CD14-positive monocyte (primary cell): ENCODE data around the gene C1S. TPM values are rescaled to one million over a fixed set of nuclear protein-coding genes. Genes with fewer than 3 reads are reported as not detected.

Experiments used
- DNase-seq, 3 donors: peaks; one replicate each; pipeline ENCODE4 v3.0.0-alpha.2; 2011 to 2022
- H2AFZ ChIP-seq: 2 replicates; pipeline ENCODE4 v1.6.0; 2012; ENCODE audit warnings: mild to moderate bottlenecking, low read depth, low read length, inconsistent platforms; ENCODE audit not compliant: insufficient read depth, poor library complexity, severe bottlenecking
- H3K27ac ChIP-seq, 2 donors: 1 replicate in 1 of 2; 2 replicates in 1 of 2; pipeline ENCODE4 v1.5.1; 2012 to 2013; ENCODE audit warnings: low read length in 2 of 2, control low read depth in 1 of 2, inconsistent platforms in 1 of 2, low read depth in 1 of 2, mild to moderate bottlenecking in 1 of 2
- H3K27me3 ChIP-seq, 2 donors: one replicate each; pipeline versions ENCODE4 v1.6.0 to v1.6.1; 2011 to 2013; ENCODE audit warnings: low read length in 2 of 2; ENCODE audit not compliant: control insufficient read depth in 2 of 2, insufficient read depth in 2 of 2
- H3K36me3 ChIP-seq, 2 donors: replicated peaks in 1 of 2; 1 replicate in 1 of 2; 2 replicates in 1 of 2; pipeline versions ENCODE4 v1.5.1 to v1.6.1; 2012 to 2013; ENCODE audit warnings: low read length in 2 of 2, control low read depth in 1 of 2, inconsistent platforms in 1 of 2, mild to moderate bottlenecking in 1 of 2; ENCODE audit not compliant: insufficient read depth in 2 of 2, control insufficient read depth in 1 of 2
- H3K4me1 ChIP-seq, 2 donors: 1 replicate in 1 of 2; 2 replicates in 1 of 2; pipeline versions ENCODE4 v1.5.1 to v1.6.1; 2012 to 2013; ENCODE audit warnings: low read length in 2 of 2, control low read depth in 1 of 2, inconsistent platforms in 1 of 2, mild to moderate bottlenecking in 1 of 2, moderate library complexity in 1 of 2; ENCODE audit not compliant: insufficient read depth in 2 of 2, control insufficient read depth in 1 of 2
- H3K4me2 ChIP-seq: replicated peaks from 2 replicates; pipeline ENCODE3; 2012; ENCODE audit warnings: low read length, moderate library complexity, mild to moderate bottlenecking; ENCODE audit not compliant: poor library complexity, severe bottlenecking; ENCODE audit errors: extremely low read depth
- H3K4me3 ChIP-seq, 3 experiments: fragments of 200-600 bp in 1 of 3; sonication (generic) in 1 of 3; replicated peaks in 1 of 3; 1 replicate in 2 of 3; 2 replicates in 1 of 3; pipeline ENCODE4 v1.5.1; 2011 to 2013; ENCODE audit warnings: low read length in 3 of 3, mild to moderate bottlenecking in 3 of 3, control low read depth in 2 of 3, low read depth in 2 of 3, inconsistent platforms in 1 of 3, moderate library complexity in 1 of 3
- H3K79me2 ChIP-seq: 2 replicates; pipeline ENCODE4 v1.6.0; 2012; ENCODE audit warnings: mild to moderate bottlenecking, control low read depth, inconsistent platforms, low read length, moderate library complexity; ENCODE audit not compliant: insufficient read depth
- H3K9ac ChIP-seq: 2 replicates; pipeline ENCODE4 v1.6.0; 2017; ENCODE audit warnings: low read length, mild to moderate bottlenecking; ENCODE audit not compliant: insufficient read depth, poor library complexity, severe bottlenecking
- H3K9me3 ChIP-seq, 2 donors: replicated peaks in 1 of 2; 1 replicate in 1 of 2; 2 replicates in 1 of 2; pipeline versions ENCODE4 v1.5.1 to v1.6.1; 2012 to 2013; ENCODE audit warnings: low read length in 2 of 2, control low read depth in 1 of 2; ENCODE audit not compliant: control insufficient read depth in 1 of 2, insufficient read depth in 1 of 2
- H4K20me1 ChIP-seq: 2 replicates; pipeline ENCODE4 v1.6.0; 2012; ENCODE audit warnings: mild to moderate bottlenecking, low read length, control low read depth, moderate library complexity; ENCODE audit not compliant: insufficient read depth
- H3K27ac Mint-ChIP-seq, 7 donors: one replicate each; pipeline ENCODE4 v1.8.0; 2020; ENCODE audit warnings: mild to moderate bottlenecking in 7 of 7, mixed read lengths in 7 of 7, moderate library complexity in 6 of 7, inconsistent platforms in 2 of 7
- H3K27me3 Mint-ChIP-seq, 3 donors: one replicate each; pipeline ENCODE4 v1.8.0; 2021 to 2022; ENCODE audit warnings: low read depth in 3 of 3, mild to moderate bottlenecking in 3 of 3, mixed read lengths in 3 of 3, moderate library complexity in 3 of 3, inconsistent platforms in 1 of 3
- H3K36me3 Mint-ChIP-seq, 2 donors: one replicate each; pipeline ENCODE4 v1.8.0; 2020; ENCODE audit warnings: mixed read lengths in 2 of 2, inconsistent platforms in 1 of 2, mild to moderate bottlenecking in 1 of 2
- H3K4me1 Mint-ChIP-seq: one replicate; pipeline ENCODE4 v1.8.0; 2020; ENCODE audit warnings: mild to moderate bottlenecking, mixed read lengths
- H3K4me3 Mint-ChIP-seq, 2 donors: one replicate each; pipeline ENCODE4 v1.8.0; 2020; ENCODE audit warnings: mild to moderate bottlenecking in 2 of 2, mixed read lengths in 2 of 2, moderate library complexity in 1 of 2
- H3K9me3 Mint-ChIP-seq, 7 donors: one replicate each; pipeline ENCODE4 v1.8.0; 2020 to 2022; ENCODE audit warnings: mixed read lengths in 7 of 7, mild to moderate bottlenecking in 6 of 7, moderate library complexity in 6 of 7, inconsistent platforms in 2 of 7
- WGBS: methylation state at CpG from one replicate; pipeline ENCODE4 v1.1.5; 2013; ENCODE audit warnings: missing lambda C conversion rate; ENCODE audit not compliant: insufficient coverage; 5-methylcytosine and 5-hydroxymethylcytosine counted together
- intact Hi-C, 2 donors: fragments of 100-400 bp; cut with micrococcal nuclease; formaldehyde crosslinking; loops; one replicate each; pipeline versions ENCODE4 v1.15.0 to v1.15.1; 2023
- polyA plus RNA-seq, 3 donors: library from polyadenylated mRNA; depleted of rRNA in 1 of 3; unstranded in 2 of 3; stranded (reverse) in 1 of 3; fragments of 300-500 nt in 2 of 3; fragments of >200 nt in 1 of 3; fragmentation: Illumina TruSeq in 2 of 3; gene quantifications; 1 replicate in 2 of 3; 2 replicates in 1 of 3; pipeline ENCODE4 v1.2.3, GENCODE V29; 2012 to 2021
- TF ChIP-seq, protein P1 (sequence below): fragments of 200-600 bp; IDR thresholded peaks from one replicate; pipeline ENCODE4 v1.8.0; 2022; ENCODE audit warnings: antibody characterized with exemption, mild to moderate bottlenecking

Gene C1S
- polyA plus RNA-seq, 3 donors = 1.00 TPM; not detected in 2

DNA sequence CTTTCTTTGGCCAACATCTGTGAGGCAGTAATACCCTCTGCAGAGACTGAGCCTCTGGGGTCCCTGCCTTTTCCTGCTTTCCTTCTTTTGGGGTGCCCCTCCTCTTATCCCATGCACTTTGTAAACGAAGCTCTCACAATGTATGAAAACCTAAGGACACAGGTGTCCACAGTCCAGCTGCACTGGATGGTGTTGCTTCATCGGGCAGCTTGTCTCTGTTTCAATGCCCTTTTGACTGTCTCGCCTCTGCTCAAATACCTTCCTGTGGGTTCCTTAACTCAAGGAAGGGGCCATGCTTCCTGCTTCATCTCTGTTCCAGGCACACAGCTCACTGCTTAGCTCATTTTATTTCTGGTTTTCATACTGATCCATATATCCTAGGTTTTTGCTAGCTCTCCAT, 42.1 kb downstream of the C1S start:
- Mint-ChIP-seq H3K9me3 (peaks cover 0 to 10% (median 6%) of the 10 kb centered on the region in 7 donors), H3K4me3 (no peak overlapping the region), H3K27ac (peak overlapping the region in 2 of 7 donors; percentile 11 to 37), H3K36me3 (peaks cover 54 to 62% of the 10 kb centered on the region in 2 donors), H3K4me1 (peaks cover 26% of the 10 kb centered on the region), H3K27me3 (peaks cover 0 to 1% (median 0%) of the 10 kb centered on the region in 3 donors)
- Histone ChIP-seq H3K36me3 (peaks cover 22 to 68% of the 10 kb centered on the region in 2 donors), H3K4me1 (peaks cover 10 to 11% of the 10 kb centered on the region in 2 donors), H3K9me3 (peaks cover 0 to 5% of the 10 kb centered on the region in 2 donors), H3K4me2 (no peak overlapping the region), H3K27ac (no peak overlapping the region), H3K4me3 (no peak overlapping the region), H4K20me1 (peaks cover 21% of the 10 kb centered on the region), H3K27me3 (no peaks in the 10 kb centered on the region), H3K9ac (no peak overlapping the region), H3K79me2 (peaks cover 26% of the 10 kb centered on the region), H2AFZ (no peak overlapping the region)
- 47% methylated on average over 3 of the region's 3 CpGs for WGBS
- DNase-seq = no peak
- TF ChIP-seq, protein P1, sequence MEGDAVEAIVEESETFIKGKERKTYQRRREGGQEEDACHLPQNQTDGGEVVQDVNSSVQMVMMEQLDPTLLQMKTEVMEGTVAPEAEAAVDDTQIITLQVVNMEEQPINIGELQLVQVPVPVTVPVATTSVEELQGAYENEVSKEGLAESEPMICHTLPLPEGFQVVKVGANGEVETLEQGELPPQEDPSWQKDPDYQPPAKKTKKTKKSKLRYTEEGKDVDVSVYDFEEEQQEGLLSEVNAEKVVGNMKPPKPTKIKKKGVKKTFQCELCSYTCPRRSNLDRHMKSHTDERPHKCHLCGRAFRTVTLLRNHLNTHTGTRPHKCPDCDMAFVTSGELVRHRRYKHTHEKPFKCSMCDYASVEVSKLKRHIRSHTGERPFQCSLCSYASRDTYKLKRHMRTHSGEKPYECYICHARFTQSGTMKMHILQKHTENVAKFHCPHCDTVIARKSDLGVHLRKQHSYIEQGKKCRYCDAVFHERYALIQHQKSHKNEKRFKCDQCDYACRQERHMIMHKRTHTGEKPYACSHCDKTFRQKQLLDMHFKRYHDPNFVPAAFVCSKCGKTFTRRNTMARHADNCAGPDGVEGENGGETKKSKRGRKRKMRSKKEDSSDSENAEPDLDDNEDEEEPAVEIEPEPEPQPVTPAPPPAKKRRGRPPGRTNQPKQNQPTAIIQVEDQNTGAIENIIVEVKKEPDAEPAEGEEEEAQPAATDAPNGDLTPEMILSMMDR = no peak
- intact Hi-C loops = no loop called here

DNA sequence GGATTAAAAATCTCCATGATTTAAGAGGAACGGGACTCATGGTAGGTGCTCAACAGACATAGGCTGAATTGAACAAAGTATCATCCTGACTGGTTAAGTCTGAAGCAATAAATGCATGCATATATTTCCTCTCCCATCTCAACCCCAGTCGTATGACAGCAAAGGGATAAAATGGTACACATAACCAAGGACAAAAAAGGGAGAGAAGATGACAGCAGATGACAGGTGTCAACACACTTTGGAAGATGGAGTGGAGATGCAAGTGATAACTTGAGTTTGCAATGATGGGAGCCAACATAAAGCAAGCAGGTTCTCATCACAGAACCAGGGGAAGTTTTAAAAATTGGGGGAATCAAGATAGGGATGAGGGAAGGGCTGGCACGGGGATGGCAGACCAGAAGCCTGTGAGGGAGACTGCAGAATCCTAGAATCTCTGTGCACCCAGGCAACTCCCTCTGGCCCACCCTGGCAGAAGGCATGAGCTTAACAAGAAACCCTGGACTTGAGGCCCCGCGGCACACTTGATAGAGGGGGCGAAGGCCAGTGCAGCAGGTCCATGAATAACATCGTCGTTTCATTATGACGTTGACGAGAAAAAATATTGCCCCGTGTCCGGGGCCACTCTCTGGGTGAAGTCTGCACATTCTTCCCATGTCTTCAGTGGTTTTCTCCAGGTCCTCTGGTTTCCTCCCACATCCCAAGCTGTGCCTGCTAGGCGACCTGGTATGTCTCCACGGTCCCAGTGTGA, 43.5 kb downstream of the C1S start:
- no peak overlapping the region for H3K4me3 ChIP-seq
- H4K20me1 ChIP-seq = peaks cover 21% of the 10 kb centered on the region
- H3K4me1 Mint-ChIP-seq = peaks cover 34% of the 10 kb centered on the region
- no peak overlapping the region for H2AFZ ChIP-seq
- no peak for DNase-seq
- H3K4me3 Mint-ChIP-seq = no peak overlapping the region
- WGBS = 97% methylated on average over 10 of the region's 14 CpGs
- H3K9me3 Mint-ChIP-seq = peaks cover 0 to 10% (median 6%) of the 10 kb centered on the region in 7 donors
- H3K4me1 ChIP-seq = peaks cover 20 to 22% of the 10 kb centered on the region in 2 donors
- H3K79me2 ChIP-seq = peaks cover 29% of the 10 kb centered on the region
- H3K9ac ChIP-seq = no peak overlapping the region
- H3K27ac Mint-ChIP-seq = no peak overlapping the region
- H3K36me3 ChIP-seq = peaks cover 17 to 57% of the 10 kb centered on the region in 2 donors
- no peak overlapping the region for H3K27ac ChIP-seq
- TF ChIP-seq, protein P1 = no peak
- H3K4me2 ChIP-seq = no peak overlapping the region
- H3K27me3 Mint-ChIP-seq = peaks cover 0 to 1% (median 0%) of the 10 kb centered on the region in 3 donors
- no peaks in the 10 kb centered on the region for H3K27me3 ChIP-seq
- H3K9me3 ChIP-seq = peaks cover 0 to 5% of the 10 kb centered on the region in 2 donors
- peaks cover 45 to 50% of the 10 kb centered on the region in 2 donors for H3K36me3 Mint-ChIP-seq
- intact Hi-C loops = no loop called here
